Measurements from ENCODE around the gene EPYC. TPM values are rescaled to one million over a fixed set of nuclear protein-coding genes. Genes with fewer than 3 reads are reported as not detected.

EPYC gene
- total and polyA plus RNA-seq, 2 of the 4 experiments (the other 2 are of a cell fraction) = not detected

DNA sequence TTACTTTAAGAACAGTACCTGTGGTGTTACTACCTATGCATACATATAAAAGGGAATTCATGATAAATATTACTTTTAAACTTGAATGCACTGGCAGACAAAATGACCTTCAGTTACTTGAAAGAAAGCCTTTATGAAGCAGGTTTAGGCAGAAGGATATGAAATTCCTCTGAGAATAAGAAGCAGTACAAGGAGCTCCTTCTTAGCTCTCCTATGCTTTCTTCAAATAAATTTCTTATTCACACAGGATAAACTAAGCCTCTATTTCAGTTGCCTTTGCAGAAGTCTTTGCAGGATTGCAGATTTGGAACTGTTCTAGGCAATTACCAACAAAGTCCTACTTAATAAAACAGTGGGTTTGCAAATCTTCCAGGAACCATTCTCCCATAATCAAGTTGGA is 1.0 kb downstream of the EPYC start:
- Histone ChIP-seq H3K27ac (ENCODE audit: insufficient read depth, low read length) (no peak overlapping the region), H3K9me1 (ENCODE audit: insufficient read depth, low read length) (no peaks in the 10 kb centered on the region), H2BK15ac (ENCODE audit: low read depth, low read length) (no peak overlapping the region), H3K14ac (replicated peaks; ENCODE audit: low read depth, low read length) (no peak overlapping the region), H3K4ac (ENCODE audit: low read depth, low read length) (no peak overlapping the region), H3K4me1 (ENCODE audit: control insufficient read depth, insufficient read depth, low read length) (0 out of 2 replicates have a peak, but pooled peaks cover 2% of the 10 kb centered on the region), H4K5ac (ENCODE audit: low read depth, low read length) (no peak overlapping the region), H3K9me3 (ENCODE audit: control insufficient read depth, insufficient read depth, low read length) (no peaks in the 10 kb centered on the region), H4K8ac (ENCODE audit: low read depth in 2 of 2, low read length in 2 of 2) (no peak overlapping the region), H3K36me3 (ENCODE audit: control insufficient read depth, insufficient read depth, low read length) (no peaks in the 10 kb centered on the region), H2BK20ac (ENCODE audit: low read depth, low read length) (no peak overlapping the region), H2BK120ac (ENCODE audit: low read depth, low read length) (no peak overlapping the region), H3K56ac (ENCODE audit: extremely low read depth, insufficient read depth, low read length) (no peak overlapping the region), H3K27me3 (ENCODE audit: control insufficient read depth, insufficient read depth, low read length) (no peaks in the 10 kb centered on the region), H2AK5ac (ENCODE audit: low read depth, low read length) (no peak overlapping the region), H3K4me3 (ENCODE audit: insufficient read depth, low read depth, low read length) (no peak overlapping the region), H4K91ac (ENCODE audit: insufficient read depth, low read depth, low read length) (no peak overlapping the region), H3K9ac (ENCODE audit: low read depth, low read length) (no peak overlapping the region), H3K79me1 (ENCODE audit: low read depth in 1 of 2, low read length in 2 of 2) (no peaks in the 10 kb centered on the region), H3K18ac (ENCODE audit: low read depth, low read length) (no peak overlapping the region), H2AFZ (replicated peaks; ENCODE audit: low read length, poor library complexity) (no peak overlapping the region), H2AK9ac (replicated peaks; ENCODE audit: low read depth, low read length, poor library complexity) (no peak overlapping the region), H2BK5ac (ENCODE audit: low read depth, low read length, poor library complexity, severe bottlenecking) (no peak overlapping the region), H4K20me1 (ENCODE audit: insufficient read depth, low read length) (no peaks in the 10 kb centered on the region), H3K23ac (ENCODE audit: low read depth, low read length) (no peak overlapping the region), H3K4me2 (ENCODE audit: low read depth, low read length) (no peak overlapping the region)
- ChIA-PET CTCF (no interaction called here), POLR2A (ENCODE audit: unreplicated experiment) (no interaction called here)
- intact Hi-C loops (cut with micrococcal nuclease) = no loop called here
- TF ChIP-seq MAFK (IDR thresholded peaks at IDR 0.05; ENCODE audit: low read depth, low read length) = no peak
- BruUV-seq (replicated peaks) = no TSS peak
- DNase-seq (no peak), ATAC-seq (ENCODE audit: low read depth) (no peak)
- in situ Hi-C loops (cut with MboI; ENCODE audit: low sequenced_read_pairs) = no loop called here
- dilution Hi-C loops (cut with HindIII; ENCODE audit: low sequenced_read_pairs, unreplicated experiment) = no loop called here

Data from IMR-90 (cell line).